Fibroblast of lung (primary cell): ENCODE data around the gene DLG2.

Source experiments
- EZH2 ChIP-seq: IDR thresholded peaks from 2 replicates; pipeline ENCODE4 v1.5.1; 2012; ENCODE audit warnings: low read length, control low read depth, mild to moderate bottlenecking; ENCODE audit errors: missing control alignments
- TF ChIP-seq, protein P1 (sequence below), 2 donors: IDR thresholded peaks in 1 of 2; conservative IDR thresholded peaks in 1 of 2; 1 replicate in 1 of 2; 2 replicates in 1 of 2; pipeline ENCODE4 v1.5.1; 2011 to 2012; ENCODE audit warnings: low read length in 2 of 2, control low read depth in 1 of 2, inconsistent platforms in 1 of 2, low read depth in 1 of 2, mild to moderate bottlenecking in 1 of 2

DNA sequence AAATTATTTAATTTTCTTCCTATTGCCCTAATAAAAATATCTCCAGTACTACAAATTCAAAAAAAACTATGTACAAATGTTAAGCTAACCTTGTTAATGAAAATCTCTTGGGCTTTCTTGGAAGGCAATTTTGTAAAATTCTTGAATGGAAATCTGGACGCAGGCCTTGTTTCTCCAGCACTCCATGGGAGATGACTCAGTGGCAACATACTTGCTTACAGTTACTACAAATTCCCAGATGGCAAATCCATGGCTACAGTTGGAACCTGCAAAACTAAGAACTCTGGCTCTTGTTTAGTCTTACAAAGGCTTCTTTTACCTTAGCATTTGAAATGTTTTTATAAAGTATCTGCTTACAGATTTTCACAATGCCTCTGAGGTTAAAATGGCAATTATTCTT is 725.2 kb downstream of the DLG2 start:
- TF ChIP-seq EZH2: no peak
- TF ChIP-seq, protein P1, sequence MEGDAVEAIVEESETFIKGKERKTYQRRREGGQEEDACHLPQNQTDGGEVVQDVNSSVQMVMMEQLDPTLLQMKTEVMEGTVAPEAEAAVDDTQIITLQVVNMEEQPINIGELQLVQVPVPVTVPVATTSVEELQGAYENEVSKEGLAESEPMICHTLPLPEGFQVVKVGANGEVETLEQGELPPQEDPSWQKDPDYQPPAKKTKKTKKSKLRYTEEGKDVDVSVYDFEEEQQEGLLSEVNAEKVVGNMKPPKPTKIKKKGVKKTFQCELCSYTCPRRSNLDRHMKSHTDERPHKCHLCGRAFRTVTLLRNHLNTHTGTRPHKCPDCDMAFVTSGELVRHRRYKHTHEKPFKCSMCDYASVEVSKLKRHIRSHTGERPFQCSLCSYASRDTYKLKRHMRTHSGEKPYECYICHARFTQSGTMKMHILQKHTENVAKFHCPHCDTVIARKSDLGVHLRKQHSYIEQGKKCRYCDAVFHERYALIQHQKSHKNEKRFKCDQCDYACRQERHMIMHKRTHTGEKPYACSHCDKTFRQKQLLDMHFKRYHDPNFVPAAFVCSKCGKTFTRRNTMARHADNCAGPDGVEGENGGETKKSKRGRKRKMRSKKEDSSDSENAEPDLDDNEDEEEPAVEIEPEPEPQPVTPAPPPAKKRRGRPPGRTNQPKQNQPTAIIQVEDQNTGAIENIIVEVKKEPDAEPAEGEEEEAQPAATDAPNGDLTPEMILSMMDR (conservative IDR thresholded peaks at IDR 0.05 in 1 of 2, IDR thresholded peaks at IDR 0.05 in 1 of 2; ENCODE audit: low read depth in 1 of 2, low read length in 2 of 2): no peak
